HepG2 (cell line): ENCODE results near the gene ZNF644. TPM values are rescaled to one million over a fixed set of nuclear protein-coding genes. Genes with fewer than 3 reads are reported as not detected.

Source experiments
- CBX1 ChIP-seq: IDR thresholded peaks from one replicate; pipeline ENCODE4 v1.6.1; 2016; ENCODE audit warnings: antibody characterized with exemption, low read depth
- CHD4 ChIP-seq: fragments of 200-600 bp; sonication (generic); IDR thresholded peaks from 2 replicates; pipeline ENCODE4 v1.7.0; 2017; ENCODE audit warnings: mild to moderate bottlenecking, low read length, borderline replicate concordance
- HDAC2 ChIP-seq: sonication (generic); formaldehyde crosslinking; IDR thresholded peaks from 2 replicates; pipeline ENCODE4 v1.4.0; 2020; ENCODE audit warnings: missing genetic modification reagents
- MAF1 ChIP-seq: sonication (generic); formaldehyde crosslinking; IDR thresholded peaks from 2 replicates; pipeline ENCODE4 v1.5.0; 2020; ENCODE audit warnings: missing genetic modification reagents, borderline replicate concordance
- MTF2 ChIP-seq: sonication (generic); formaldehyde crosslinking; IDR thresholded peaks from 2 replicates; pipeline ENCODE4 v1.5.0; 2020; ENCODE audit warnings: missing genetic modification reagents, borderline replicate concordance
- ZBTB38 ChIP-seq: sonication (generic); formaldehyde crosslinking; IDR thresholded peaks from 2 replicates; pipeline ENCODE4 v1.5.1; 2020; ENCODE audit warnings: mild to moderate bottlenecking, missing genetic modification reagents
- ZHX2 ChIP-seq, 2 experiments: sonication (generic) in 1 of 2; formaldehyde crosslinking in 1 of 2; IDR thresholded peaks; 2 replicates each; pipeline versions ENCODE4 v1.6.1 to v1.9.0; 2014 to 2022; ENCODE audit warnings: antibody characterized with exemption in 1 of 2, borderline replicate concordance in 1 of 2, inconsistent platforms in 1 of 2, low read depth in 1 of 2, missing genetic modification reagents in 1 of 2
- ZNF256 ChIP-seq: sonication (generic); formaldehyde crosslinking; conservative IDR thresholded peaks from 2 replicates; pipeline ENCODE4 v1.4.0; 2020; ENCODE audit warnings: missing genetic modification reagents
- ZNF33B ChIP-seq: sonication (generic); formaldehyde crosslinking; IDR thresholded peaks from 2 replicates; pipeline ENCODE4 v1.5.1; 2020; ENCODE audit warnings: mild to moderate bottlenecking, missing genetic modification reagents
- ZNF704 ChIP-seq: sonication (generic); formaldehyde crosslinking; IDR thresholded peaks from 2 replicates; pipeline ENCODE4 v1.8.1; 2023; ENCODE audit warnings: mild to moderate bottlenecking, inconsistent platforms, moderate library complexity, missing genetic modification reagents, borderline replicate concordance
- ZNF773 ChIP-seq: sonication (generic); formaldehyde crosslinking; IDR thresholded peaks from 2 replicates; pipeline ENCODE4 v1.4.0; 2020; ENCODE audit warnings: missing genetic modification reagents, borderline replicate concordance
- polyA plus RNA-seq, 8 experiments: library from polyadenylated mRNA; depleted of rRNA in 3 of 8; stranded (reverse) in 7 of 8; unstranded in 1 of 8; fragments of >200 nt; fragmentation: Illumina TruSeq in 4 of 8; extraction: Trizol in 4 of 8; gene quantifications; 2 replicates each; pipeline versions ENCODE4 v1.2.1 to v1.2.3, GENCODE V29; 2011 to 2016; ENCODE audit warnings: low read depth in 4 of 8, missing spikeins in 1 of 8, mixed read lengths in 1 of 8; ENCODE audit not compliant: insufficient read depth in 1 of 8
- total RNA-seq, 5 experiments: library from RNA; depleted of rRNA; stranded (reverse); fragments of >200 nt; fragmentation: Illumina TruSeq; extraction: Trizol; gene quantifications; 2 replicates each; pipeline ENCODE4 v1.2.3, GENCODE V29; 2016; ENCODE audit warnings: low read depth in 1 of 5
- TF ChIP-seq, protein P1 (sequence below): sonication (generic); formaldehyde crosslinking; IDR thresholded peaks from 2 replicates; pipeline ENCODE4 v1.4.0; 2020; ENCODE audit warnings: mild to moderate bottlenecking, missing genetic modification reagents

The ZNF644 gene
- total and polyA plus RNA-seq, 2 of the 13 experiments (the other 11 are each of a cell fraction or from before 2014, with no cell fraction given) = 17.7 to 51.7 TPM

GRCh38 chr1:91021686-91022517 is at the start of gene ZNF644 (continued):
- TF ChIP-seq ZBTB38 (CRISPR knock-in tag) (peak; percentile 71; the same call in 1 of the 2 replicates), ZNF256 (CRISPR knock-in tag) (no peak; the same call in none of the 2 replicates), HDAC2 (CRISPR knock-in tag) (peak; percentile 39; the same call in 1 of the 2 replicates), CBX1 (peak; percentile 85), CHD4 (no peak), ZNF33B (CRISPR knock-in tag) (peak; percentile 99), MAF1 (CRISPR knock-in tag) (peak; percentile 77; the same call in 1 of the 2 replicates), ZHX2 (IDR thresholded peaks at IDR 0.05; ENCODE audit: low read depth) (no peak; the same call in none of the 2 replicates), ZHX2 (CRISPR knock-in tag; IDR thresholded peaks at IDR 0.05; ENCODE audit: borderline replicate concordance) (peak; percentile 85), MTF2 (no peak), ZNF773 (CRISPR knock-in tag) (peak; percentile 82; the same call in 1 of the 2 replicates), ZNF704 (peak; percentile 50; the same call in 1 of the 2 replicates)
- TF ChIP-seq, protein P1, sequence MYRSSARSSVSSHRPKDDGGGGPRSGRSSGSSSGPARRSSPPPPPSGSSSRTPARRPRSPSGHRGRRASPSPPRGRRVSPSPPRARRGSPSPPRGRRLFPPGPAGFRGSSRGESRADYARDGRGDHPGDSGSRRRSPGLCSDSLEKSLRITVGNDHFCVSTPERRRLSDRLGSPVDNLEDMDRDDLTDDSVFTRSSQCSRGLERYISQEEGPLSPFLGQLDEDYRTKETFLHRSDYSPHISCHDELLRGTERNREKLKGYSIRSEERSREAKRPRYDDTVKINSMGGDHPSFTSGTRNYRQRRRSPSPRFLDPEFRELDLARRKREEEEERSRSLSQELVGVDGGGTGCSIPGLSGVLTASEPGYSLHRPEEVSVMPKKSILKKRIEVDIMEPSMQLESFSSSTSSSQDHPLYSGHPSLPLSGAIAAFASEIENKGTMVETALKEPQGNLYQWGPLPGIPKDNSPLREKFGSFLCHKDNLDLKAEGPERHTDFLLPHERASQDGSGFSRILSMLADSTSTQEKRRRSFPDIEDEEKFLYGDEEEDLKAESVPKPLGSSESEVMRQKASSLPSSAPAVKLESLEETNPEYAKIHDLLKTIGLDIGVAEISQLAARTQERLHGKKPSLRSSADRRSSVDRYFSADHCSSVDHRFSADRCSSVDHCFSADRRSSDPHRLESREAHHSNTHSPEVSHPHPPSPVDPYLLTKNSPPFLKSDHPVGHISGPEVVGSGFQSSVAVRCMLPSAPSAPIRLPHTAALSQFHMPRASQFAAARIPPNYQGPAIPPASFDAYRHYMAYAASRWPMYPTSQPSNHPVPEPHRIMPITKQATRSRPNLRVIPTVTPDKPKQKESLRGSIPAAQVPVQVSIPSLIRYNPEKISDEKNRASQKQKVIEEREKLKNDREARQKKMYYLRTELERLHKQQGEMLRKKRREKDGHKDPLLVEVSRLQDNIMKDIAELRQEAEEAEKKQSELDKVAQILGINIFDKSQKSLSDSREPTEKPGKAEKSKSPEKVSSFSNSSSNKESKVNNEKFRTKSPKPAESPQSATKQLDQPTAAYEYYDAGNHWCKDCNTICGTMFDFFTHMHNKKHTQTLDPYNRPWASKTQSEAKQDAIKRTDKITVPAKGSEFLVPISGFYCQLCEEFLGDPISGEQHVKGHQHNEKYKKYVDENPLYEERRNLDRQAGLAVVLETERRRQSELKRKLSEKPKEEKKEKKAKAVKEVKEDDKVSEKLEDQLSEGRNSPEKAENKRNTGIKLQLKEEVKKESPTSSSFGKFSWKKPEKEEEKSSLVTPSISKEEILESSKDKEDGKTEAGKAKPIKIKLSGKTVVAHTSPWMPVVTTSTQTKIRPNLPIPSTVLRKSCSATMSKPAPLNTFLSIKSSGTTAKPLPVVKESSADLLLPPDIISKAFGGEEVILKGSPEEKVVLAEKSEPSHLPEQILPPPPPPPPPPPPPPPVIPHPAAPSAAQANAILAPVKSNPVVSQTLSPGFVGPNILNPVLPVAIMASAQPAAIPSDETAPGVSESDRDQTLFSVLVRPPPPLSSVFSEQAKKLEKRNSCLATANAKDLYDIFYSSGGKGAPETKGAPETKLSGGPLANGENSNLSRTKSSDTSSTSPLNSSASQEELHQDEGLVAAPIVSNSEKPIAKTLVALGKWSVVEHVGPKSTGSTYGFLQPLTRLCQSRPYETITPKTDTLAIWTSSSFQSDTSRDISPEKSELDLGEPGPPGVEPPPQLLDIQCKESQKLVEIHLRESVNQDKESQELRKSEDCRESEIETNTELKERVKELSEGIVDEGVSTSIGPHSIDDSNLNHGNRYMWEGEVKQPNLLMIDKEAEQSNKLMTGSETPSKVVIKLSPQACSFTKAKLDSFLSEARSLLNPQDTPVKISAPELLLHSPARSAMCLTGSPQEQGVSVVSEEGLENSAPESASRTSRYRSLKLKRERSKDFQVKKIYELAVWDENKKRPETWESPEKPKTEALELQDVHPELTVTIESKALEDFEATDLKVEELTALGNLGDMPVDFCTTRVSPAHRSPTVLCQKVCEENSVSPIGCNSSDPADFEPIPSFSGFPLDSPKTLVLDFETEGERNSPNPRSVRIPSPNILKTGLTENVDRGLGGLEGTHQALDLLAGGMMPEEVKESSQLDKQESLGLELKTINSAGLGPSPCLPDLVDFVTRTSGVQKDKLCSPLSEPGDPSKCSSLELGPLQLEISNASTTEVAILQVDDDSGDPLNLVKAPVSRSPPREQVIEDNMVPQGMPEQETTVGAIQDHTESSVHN = peak; percentile 41
